ENCODE data around the gene KRTAP3-2.
"Not testable (repeated sequence)": the region's sequence is repeated elsewhere in the genome, so short reads cannot be mapped to it uniquely, and the experiment has no call there.

The KRTAP3-2 gene

GRCh38 chr17:40999563-40999962 is at the start of gene KRTAP3-2:
KRTAP3-2 (minus strand) TSS chr17:40999906; CDS start chr17:40999853, 53 bp downstream.
- not testable (repeated sequence) for DNase-seq (ENCODE audit: low read depth)

- no peak for DNase-seq (ENCODE audit: low read depth)
Measured at GRCh38 chr17:41049110-41049509, 49.4 kb upstream of the KRTAP3-2 start.

GRCh38 chr17:41048441-41048840 is 48.7 kb upstream of the KRTAP3-2 start:
- no peak for DNase-seq (ENCODE audit: low read depth)

GRCh38 chr17:41046735-41047465 is 47.2 kb upstream of the KRTAP3-2 start, which contains the start of gene KRTAP2-1:
KRTAP2-1 (minus strand) TSS chr17:41047316; CDS start chr17:41047267, 49 bp downstream.
- not testable (repeated sequence) for DNase-seq (ENCODE audit: low read depth)

GRCh38 chr17:41042953-41043352 is 43.2 kb upstream of the KRTAP3-2 start:
- DNase-seq (ENCODE audit: low read depth), result no peak

DNA sequence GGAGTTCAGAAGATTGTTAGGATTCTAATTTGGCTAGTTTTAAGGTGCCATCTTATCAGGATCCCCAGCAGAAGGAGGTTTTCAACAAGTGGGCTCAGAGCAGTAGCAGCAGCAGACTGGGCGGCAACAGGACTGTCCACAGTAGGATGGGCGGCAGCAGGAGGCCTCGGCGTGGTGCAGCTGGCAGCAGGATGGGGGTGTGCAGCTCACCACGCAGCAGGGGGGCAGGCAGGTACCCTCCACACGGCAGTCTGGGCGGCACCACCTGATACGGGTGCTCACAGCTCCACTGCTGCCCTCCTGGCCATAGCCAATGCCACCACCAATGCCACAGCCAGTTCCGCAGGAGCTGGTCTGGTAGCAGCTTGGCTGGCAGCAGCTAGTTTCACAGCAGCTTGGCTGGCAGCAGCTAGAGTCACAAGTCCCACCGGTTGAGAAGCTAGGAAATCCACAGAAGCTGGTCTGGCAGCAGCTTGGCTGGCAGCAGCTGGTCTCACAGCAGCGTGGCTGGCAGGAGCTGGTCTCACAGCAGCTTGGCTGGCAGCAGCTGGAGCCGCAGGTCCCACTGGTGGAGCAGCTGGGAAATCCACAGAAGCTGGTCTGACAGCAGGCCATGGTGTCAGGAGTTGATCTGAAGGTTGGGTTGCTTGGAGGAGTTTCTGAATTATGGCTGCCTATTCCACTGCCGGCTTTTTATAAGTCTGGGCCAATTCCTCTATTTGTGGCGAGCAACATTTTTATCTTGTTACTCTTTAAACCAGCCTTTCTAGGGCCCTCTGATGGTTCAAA is 41.3 kb upstream of the KRTAP3-2 start, which contains the start of gene KRTAP1-1:
TSS of gene KRTAP1-1 (minus strand) at position 668 of the 789 bp plus-strand sequence. CDS start at position 615, 53 bp downstream.
- DNase-seq (ENCODE audit: low read depth), result not testable (repeated sequence)

DNA sequence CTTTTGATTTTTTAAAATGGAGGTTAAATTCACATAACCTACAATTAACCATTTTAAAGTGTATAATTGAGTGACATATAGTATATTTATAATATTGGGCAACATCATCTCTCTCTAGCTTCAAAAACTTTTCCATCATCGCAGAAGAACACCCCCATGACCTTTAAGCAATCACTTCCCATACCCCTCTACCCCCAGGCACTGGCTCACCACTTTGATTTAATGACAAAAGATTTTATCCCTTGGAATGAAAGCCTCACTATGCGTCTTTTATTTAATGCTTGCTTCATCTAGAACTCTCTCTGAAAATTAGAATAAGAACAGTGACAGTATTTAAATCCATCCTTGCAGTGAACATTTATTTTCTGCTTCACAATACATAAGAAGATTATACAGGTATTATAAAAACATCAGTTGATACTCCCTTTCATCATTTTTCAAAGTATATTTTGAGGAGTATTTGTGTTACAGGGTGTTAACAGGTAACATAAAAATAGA is 38.2 kb upstream of the KRTAP3-2 start:
- no peak for DNase-seq (ENCODE audit: low read depth)

DNA sequence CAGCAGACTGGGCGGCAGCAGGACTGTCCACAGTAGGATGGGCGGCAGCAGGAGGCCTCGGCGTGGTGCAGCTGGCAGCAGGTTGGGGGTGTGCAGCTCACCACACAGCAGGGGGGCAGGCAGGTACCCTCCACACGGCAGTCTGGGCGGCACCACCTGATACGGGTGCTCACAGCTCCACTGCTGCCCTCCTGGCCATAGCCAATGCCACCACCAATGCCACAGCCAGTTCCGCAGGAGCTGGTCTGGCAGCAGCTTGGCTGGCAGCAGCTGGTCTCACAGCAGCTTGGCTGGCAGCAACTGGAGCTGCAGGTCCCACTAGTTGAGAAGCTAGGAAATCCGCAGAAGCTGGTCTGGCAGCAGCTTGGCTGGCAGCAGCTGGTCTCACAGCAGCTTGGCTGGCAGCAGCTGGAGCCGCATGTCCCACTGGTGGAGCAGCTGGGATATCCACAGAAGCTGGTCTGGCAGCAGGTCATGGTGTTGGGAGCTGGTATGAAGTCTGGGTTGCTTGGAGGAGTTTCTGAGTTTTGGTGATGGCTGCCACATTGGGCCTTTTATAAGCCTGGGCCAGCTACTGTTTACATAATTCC is 34.7 kb upstream of the KRTAP3-2 start, which contains the start of gene KRTAP1-3:
TSS of gene KRTAP1-3 (minus strand) at position 529 of the 590 bp plus-strand sequence. CDS start at position 476, 53 bp downstream.
- DNase-seq (ENCODE audit: low read depth), result not testable (repeated sequence)

DNA sequence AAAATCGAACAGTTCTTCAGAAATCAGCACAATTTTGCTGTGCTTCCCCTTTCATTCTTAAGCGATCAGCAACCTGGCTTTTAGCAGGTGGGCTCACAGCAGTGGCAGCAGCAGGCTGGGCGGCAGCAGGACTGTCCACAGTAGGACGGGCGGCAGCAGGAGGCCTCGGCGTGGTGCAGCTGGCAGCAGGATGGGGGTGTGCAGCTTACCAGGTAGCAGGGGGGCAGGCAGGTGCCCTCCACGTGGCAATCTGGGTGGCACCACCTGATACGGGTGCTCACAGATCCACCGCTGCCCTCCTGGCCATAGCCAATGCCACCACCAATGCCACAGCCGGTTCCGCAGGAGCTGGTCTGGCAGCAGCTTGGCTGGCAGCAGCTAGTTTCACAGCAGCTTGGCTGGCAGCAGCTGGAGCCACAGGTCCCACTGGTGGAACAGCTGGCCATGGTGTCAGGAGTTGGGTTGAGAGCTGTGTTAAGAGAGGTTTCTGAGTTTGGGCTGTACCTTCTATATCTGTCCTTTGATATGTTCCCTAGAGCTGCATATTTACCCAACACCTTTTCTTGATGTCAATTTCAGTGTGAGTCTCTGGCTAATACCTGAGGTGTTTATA is 30.0 kb upstream of the KRTAP3-2 start, which contains the start of gene KRTAP1-4:
TSS of gene KRTAP1-4 (minus strand) at position 563 of the 613 bp plus-strand sequence. CDS start at position 446, 117 bp downstream.
- DNase-seq (ENCODE audit: low read depth), result no peak

GRCh38 chr17:41026715-41027471 is 27.2 kb upstream of the KRTAP3-2 start, which contains the start of gene KRTAP1-5:
KRTAP1-5 (minus strand) TSS chr17:41027208; CDS start chr17:41027155, 53 bp downstream.
- no peak for DNase-seq (ENCODE audit: low read depth)

- no peak for DNase-seq (ENCODE audit: low read depth)
Measured at GRCh38 chr17:41024697-41025096, 25.0 kb upstream of the KRTAP3-2 start.

- DNase-seq (ENCODE audit: low read depth), result no peak
Measured at GRCh38 chr17:41020336-41020735, 20.6 kb upstream of the KRTAP3-2 start.

- no peak for DNase-seq (ENCODE audit: low read depth)
Measured at GRCh38 chr17:41019415-41019814, 19.7 kb upstream of the KRTAP3-2 start.

DNA sequence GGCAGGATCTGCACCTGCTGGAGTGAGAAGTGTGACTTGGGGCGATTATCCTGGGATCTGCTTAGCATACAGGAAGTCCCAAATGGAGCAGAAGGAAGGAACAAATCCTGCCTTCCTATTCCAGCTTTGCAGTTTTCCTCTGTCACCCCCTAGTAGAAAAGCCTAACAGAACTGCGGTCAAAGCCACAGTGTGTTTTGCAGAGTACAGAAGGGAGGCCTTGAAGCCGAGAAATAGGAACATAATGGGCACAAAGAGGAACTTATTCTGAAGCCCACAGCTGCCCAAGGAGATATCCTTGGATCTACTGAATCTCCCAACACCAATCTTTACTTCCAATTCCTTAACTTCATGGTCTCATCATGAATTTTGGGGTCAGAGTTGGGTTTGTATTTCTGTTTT is 18.8 kb upstream of the KRTAP3-2 start:
- no peak for DNase-seq (ENCODE audit: low read depth)

DNA sequence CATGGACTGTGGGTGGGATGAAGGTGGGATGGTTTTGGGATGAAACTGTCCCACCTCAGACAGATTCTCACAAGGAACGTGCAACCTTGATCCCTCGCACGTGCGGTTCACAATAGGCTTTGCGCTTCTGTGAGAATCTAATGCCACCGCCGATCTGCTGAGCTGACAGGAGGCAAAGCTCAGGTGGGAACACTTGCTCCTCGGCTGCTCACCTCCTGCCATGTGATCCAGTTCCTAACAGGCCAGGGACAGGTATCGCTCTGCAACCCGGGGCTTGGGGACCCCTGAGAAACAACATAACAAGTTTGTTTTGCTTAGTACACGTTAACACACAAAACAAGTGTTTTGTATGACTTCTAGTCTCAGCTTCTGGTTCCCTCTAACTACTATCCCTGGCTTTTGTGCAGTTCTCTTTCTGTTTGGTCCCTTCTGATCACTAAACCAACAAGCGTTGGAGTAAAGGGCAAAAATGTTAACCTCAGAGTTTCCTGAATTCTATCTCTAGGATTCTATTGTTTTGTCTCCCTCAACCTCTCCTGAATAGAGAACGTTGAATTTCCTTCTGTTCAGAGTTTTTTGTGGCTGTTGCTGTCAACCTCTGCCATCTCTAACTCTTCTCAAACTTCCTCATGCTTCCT is 17.0 kb upstream of the KRTAP3-2 start:
- DNase-seq (ENCODE audit: low read depth), result no peak

DNA sequence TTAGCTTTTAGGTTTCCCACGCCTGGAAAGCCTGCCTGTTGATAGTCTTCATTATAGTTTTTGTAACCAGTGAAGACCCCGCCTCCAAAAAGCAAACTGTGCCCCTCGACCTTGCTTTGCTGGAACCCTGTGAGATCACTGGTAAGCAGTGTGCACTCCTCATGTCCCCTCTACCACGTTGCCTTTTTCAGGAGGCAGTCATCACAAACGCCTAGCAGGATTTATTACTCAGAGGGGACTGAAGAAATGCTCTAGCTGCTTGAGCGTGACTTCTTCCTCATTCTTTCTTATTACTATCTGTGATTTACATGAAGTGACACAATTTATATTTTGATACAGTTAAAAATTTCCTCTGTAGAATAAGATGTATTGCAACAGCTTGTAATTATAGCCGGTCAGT is 15.7 kb upstream of the KRTAP3-2 start:
- DNase-seq (ENCODE audit: low read depth), result no peak

- no peak for DNase-seq (ENCODE audit: low read depth)
Measured at GRCh38 chr17:41013606-41014005, 13.9 kb upstream of the KRTAP3-2 start.

- no peak for DNase-seq (ENCODE audit: low read depth)
Measured at GRCh38 chr17:41013181-41013580, 13.5 kb upstream of the KRTAP3-2 start.

DNA sequence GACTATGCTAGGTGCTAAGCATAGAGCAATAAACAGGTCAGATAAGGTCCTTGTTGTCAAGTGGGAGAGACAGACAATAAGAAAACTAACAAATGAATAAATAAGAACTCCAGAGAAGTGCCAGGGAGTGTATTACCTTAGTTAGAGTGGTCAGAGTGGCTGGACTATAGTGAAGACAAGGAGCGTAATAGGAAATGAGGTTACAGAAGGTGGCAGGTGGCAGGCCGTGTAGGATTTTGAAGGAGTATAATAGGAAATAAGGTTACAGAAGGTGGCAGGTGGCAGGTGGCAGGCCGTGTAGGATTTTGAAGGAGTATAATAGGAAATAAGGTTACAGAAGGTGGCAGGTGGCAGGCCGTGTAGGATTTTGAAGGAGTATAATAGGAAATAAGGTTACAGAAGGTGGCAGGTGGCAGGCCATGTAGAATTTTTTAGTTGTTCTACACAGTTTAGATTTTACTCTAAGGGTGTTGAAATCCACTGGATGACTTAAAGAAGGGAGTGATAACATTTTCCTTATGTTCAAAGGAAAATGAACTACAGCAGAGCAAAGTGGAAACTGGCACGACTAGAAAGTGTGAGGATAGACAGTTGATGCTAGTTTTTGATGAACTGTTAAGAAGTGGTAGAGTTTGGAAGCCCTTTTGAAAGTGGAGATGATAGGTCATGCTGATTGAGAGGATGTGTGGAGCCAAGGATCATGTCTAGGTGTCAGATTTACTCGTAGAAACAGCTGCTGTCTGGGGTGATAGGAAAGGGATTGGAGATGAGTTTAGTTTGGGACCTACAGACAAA is 12.8 kb upstream of the KRTAP3-2 start:
- DNase-seq (ENCODE audit: low read depth), result no peak

All from activated T-helper 1 cell treated with Interleukin-2 at 50 U/mL for 16 hours (primary cell).